Activated CD8-positive, alpha-beta memory T cell treated with anti-CD3 and anti-CD28 coated beads, Interleukin-2, amount 50 U/mL, for 1 hour (primary cell): ENCODE results near the gene SYT5.
"Not testable (repeated sequence)": the region's sequence is repeated elsewhere in the genome, so short reads cannot be mapped to it uniquely, and the experiment has no call there.

ENCODE experiments used
- DNase-seq: peaks from one replicate; pipeline ENCODE4 v3.0.0-alpha.2; 2020; ENCODE audit errors: extremely low read depth

SYT5 gene

DNA sequence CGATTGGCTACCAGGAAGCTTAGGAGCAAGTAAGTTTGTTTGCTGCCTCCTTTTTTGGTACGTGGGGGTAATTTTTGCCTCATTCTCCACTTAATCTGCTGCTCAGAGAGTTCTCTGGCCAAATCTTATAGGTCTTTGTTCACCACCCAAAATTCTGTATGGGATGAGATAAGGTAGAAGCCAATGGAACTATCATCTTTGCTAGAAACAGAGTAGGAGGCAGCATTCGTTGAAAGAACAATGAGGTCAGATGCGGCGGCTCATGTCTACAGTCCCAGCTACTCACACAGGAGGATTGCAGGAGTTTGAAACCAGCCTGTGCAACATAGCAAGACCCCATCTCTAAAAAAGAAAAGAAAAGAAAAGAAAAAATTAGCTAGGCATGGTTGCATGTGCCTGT lies 8.6 kb downstream of the SYT5 start:
- no peak for DNase-seq

DNA sequence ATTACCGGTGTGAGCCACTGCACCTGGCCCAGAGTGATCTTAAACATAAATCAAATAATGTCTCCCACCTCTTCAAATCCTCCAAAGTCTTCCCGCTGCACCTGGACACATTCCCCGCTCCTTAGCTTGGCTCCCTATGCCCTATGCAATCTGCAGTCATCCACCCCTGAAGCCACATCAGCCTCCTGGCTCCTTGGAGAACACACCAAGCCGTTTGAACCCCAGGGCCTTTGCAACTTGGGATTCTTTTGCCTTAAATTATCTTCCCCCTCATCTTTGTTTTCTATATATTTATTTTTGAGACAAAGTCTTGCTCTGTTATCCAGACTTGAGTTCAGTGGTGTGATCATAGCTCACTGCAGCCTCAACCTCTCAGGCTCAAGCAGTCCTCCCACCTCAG lies 11.0 kb downstream of the SYT5 start:
- no peak for DNase-seq

DNA sequence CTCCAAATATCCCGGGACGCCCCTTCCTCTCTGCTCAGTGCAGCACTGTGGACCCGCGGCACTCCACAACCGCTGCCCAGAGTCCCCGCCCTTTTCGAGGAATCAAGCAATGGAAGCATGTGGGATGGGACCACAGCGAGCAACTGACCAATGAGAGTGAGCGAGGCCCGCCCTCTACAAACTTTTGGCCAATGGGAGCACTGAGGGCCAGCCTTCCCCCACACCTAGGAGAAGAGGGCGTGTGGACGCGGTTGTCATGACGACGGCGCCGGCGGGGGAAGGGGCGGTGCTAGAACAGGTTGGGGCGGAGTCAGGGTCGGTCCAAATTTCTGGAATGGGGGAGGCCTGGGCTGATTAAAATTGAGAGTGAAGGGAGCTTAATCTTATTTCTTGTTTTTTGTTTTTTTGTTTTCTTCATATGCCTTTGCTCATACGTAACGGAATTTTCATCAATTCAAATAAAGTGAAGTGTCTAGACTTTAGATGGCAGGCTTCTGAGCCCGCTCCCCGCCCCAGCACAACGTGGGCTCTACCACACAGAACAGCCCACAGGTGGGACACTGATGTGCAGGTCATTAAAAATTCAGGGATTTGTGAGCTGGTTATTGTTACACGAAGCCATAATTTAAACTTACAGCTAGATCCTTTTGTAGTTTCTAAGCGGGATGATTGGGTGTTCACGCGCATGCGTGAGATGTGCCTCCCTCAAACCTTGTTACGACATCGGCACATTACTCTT lies 13.4 kb downstream of the SYT5 start, which contains the start of gene DNAAF3:
TSS of gene DNAAF3 (minus strand) at position 84 of the 739 bp plus-strand sequence. CDS start 200 bp downstream, outside the sequence.
- DNase-seq, result no peak

DNA sequence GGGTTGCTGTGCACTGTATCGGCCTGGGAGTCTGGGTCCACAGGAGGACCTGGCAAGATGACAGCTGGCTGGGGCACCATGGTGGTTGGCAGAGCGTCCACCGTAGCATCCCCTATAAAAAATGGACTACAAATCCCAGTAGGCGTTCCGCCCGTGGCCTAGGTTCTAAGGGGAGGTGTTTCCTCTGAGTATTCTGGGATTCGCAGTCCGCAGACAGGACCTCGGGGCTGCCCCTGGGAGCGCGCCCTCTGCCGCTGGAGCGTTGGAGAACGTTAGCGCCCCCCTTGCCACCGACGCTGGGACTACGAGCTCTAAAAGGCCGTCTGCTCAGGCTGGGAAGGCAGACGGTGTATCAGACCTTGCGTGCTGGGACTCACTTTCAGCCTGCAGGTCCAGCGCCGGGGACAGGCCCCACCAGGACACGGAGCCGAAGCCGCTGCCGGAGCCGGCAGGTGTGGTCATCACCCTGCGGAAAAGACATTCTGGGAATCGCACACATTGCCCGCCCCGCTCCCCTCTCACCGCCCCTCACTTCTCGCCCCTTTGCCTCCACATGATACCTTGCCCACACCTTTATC lies 14.0 kb downstream of the SYT5 start:
- no peak for DNase-seq

DNA sequence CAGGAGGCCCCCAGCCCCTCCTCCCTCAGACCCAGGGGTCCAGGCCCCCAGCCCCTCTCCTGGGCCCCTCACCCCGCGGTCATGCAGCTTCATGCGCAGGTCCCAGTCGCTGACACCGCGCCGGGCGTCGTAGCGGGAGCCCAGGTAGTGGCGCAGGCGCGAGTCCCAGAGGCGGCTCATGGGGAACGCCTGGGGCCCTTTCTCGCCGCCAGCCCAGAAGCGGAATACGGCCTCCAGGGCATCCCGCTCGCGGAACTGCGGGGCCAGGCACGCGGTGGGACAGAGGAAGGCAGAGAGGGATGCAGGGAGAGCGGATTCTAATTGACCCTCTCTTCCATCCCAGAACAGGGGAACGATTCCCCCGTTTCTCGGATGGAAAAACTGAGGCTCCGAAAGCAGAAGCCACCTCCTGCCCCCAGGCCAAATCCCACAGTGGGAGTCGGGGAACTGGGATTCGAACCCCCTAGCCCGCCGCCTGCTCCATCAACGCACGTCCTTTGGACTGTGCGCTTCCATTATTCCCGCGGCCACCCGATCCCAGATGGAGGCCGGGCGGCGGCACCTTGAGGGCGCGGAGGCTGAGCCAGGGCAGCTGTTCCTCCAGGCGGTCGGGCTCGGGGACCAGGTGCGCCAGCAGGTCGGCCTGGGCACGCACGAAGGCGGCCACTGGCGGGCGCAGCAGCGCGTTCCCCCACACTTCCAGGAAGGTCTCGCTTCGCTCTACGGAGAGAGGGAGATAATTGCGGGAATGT lies 18.3 kb downstream of the SYT5 start:
- DNase-seq, result no peak

DNA sequence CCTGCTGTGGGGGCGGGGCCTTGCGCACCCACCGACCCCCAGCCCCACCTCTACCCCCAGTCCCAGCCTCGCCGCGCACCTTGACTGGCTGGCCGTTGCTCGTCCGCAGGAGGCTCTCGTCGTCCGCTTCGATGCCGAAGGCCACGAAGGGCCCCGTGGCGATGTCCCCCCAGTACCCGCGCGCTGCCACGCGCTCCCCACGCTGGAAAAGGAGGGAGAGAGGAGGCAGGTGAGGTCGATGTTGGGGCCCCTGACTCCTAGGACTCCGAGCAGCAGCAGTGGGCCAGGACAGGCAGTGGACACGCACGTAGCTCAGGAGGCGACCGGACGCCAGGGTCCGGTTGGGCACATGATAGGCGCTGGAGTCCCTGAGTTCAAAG lies 19.1 kb downstream of the SYT5 start:
- no peak for DNase-seq

DNA sequence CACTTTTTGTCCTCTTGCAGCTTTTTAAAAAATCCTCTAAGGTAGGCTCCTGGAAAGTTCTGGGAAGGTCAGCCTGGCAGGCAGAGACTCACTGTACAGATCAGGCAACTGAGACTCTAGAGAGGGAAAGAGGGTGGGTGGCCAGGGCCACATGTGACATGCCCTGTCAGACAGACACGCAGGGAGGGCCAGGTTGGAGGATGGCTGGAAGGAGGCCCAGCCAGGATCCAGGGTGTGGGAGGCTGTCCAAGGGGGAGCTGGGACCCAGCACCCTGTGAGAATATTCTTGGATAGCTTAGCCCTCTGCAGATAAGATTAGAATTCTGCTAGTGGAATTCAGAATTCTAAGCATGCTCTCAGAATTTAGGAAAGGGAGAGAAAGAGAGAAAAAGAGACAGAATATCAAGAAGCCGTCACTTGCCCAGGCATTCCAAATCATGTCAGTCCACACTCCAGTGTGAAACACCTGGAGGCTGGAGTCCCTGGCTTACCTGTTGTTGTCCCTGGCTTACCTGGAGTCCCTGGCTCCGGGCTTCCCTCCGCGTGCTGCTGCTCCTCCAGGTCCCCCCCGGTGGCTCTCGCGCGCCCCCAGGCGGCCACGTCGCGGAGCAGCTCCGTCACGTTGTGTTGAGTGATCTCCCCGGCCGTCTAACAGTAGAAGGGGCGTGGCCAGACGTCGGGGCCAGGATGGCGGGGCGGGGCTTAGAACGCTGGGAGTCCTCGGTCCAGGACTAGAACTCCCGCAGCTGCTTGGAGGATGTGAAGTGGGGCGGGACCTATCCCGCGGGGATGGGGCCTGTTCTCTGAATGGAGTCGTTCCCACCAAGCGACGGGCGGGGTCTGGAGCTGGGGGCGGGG lies 19.7 kb downstream of the SYT5 start:
- peak; percentile 54 for DNase-seq

DNA sequence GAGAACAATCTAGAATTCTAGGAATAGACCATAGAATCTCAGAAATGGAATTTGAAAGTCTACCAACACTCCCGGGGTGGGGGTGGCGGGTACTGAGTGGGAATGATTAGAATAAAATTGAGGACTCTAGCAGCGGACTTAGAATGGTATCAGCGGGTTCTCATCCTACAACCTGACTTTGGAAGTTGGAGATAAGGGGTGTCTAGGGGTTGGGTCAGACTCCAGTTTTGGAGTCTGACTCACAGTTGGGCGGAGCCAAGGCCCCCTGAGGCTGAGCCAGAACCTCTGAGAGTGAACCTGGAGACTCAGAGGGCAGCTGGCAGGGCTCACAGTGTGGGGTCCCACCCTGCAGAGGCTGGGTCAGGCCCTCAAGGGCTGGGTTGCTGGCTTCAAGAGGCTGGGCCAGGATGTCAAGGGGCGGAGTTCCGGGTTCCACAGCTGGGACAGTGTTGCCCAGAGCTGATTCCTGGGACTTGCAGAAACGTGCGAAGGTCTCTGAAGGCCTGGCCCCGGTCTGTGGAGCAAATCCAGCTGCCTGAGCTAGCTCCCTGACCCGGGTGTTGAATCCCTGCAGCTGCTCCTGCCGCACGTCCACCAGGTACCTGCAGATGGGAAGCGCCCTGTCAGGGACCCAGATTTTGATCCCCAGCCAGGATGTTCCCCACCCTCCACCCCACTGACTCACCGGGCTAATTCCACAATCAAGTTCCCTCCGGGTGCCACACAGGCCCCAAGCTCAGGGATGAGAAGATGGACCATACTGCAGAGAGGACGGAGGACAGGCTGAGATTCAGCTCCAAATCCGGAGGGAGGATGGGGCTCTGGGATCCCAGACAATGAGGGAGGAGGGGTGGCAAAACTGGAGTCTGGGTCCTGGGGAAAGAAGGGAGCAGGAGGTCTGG lies 21.0 kb downstream of the SYT5 start:
- no peak for DNase-seq

DNA sequence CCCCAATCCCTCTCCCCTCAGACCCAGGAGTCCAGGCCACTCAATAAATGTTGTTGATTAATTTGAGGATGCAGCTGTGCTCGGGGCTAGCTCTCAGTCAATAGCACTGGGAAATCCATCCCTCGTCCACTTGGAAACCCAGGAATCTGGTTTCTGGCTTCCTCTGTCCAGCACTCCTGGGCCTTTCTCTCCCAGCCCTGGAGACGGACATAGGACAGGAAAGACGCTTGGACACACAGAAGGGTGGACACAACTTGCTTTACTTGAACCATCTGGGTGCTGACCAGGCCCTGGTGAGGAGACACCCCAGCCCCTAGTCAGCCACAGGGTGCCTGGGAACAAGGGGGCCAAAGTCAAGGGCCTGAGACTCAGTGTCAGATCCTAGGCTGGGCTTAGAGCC lies 21.7 kb downstream of the SYT5 start:
- DNase-seq, result no peak

DNA sequence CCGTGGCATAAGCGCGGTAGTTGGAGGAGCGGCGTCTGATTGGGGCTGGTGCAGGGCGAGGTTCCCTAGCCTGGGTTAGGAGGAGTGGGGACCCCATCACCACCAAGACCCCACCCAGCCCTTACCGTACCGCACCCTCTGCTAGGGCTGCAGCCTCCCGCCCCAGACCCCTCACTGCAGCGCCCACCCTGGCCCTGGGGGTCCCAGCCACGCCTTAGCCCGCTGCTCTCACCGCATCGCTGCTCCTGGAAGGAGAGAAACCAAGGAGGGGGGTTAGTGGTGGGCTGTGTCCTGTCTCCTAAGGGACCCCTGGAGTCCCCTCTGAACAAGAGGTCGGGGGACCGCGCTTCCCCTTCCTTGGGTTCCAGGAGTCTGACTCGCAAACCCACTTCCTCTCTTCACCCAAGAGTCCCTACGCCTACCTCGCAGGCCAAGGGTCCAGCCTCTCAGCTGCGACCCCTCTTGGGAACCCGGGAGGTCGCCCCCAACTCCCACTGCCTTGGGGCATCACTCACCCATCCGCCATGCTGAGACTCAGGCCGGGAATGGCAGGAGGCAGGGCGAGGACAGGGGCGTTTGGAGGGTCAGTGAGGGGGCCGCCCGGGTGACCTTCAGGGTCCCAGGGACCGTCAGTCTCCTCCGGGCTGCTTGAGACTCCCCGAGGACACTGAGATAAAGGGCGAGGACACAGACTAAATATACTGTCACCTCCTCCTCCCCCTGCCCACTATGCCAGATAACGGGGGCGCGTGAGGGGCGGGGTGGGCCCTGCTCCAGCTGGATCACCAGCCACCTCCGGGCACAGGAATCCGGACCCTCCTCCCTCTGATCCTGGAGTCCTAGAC lies 22.8 kb downstream of the SYT5 start, which contains the start of gene TNNI3:
TSS of gene TNNI3 (minus strand) at position 669 of the 845 bp plus-strand sequence. CDS start at position 526, 143 bp downstream.
- DNase-seq, result no peak

DNA sequence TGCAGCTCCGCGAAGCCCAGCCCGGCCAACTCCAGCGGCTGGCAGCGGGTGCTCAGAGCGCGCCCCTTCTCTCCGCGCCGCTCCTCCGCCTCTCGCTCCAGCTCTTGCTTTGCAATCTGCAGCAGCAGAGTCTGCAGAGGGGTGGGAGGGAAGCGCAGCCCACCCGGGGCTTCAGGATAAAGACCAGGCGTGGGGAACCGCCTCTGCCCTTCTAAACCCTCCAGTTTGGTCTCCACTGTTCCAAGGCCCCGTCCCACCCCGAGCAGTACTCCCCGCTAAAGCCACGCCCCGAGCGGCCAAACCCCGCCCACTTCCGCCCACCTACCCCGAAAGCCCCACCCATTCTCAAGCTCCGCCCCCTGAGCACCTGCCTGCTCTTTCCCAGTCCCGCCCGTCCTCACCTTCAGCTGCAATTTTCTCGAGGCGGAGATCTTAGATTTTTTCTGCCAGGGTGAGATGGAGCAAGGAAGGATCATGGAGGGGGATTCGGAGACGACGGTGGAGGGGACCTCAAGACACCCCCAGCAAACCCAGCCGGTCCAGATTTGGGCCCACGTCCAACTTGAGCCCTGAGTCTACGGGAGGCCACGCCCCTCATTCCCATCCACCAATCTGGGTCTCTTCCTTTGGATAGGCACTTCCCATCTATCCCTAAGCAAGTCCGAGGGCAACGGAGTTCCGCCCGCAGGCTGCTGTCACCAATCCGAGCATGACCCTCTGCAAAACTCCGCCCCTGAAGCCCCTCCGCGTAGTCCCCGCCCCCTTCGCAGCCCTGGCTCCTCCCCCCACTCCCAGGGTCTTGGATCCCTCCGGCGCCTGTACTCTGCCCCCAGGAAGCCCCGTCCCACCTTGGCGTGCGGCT lies 23.7 kb downstream of the SYT5 start:
- DNase-seq, result no peak

DNA sequence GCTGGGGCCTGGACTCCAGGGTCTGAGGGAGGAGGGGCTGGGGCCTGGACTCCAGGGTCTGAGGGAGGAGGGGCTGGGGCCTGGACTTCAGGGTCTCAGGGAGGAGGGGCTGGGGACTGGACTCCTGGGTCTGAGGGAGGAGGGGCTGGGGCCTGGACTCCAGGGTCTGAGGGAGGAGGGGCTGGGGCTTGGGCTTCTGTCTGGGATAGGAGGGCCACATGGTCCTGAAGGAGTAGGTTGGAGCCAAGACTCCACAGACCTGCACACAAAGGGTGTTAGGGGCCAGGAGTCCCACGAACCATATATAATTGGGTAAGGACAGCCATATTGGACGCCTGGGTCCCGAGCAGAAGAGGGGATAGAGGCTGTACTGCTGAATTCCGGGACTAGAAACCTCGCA lies 24.3 kb downstream of the SYT5 start:
- DNase-seq, result not testable (repeated sequence)

DNA sequence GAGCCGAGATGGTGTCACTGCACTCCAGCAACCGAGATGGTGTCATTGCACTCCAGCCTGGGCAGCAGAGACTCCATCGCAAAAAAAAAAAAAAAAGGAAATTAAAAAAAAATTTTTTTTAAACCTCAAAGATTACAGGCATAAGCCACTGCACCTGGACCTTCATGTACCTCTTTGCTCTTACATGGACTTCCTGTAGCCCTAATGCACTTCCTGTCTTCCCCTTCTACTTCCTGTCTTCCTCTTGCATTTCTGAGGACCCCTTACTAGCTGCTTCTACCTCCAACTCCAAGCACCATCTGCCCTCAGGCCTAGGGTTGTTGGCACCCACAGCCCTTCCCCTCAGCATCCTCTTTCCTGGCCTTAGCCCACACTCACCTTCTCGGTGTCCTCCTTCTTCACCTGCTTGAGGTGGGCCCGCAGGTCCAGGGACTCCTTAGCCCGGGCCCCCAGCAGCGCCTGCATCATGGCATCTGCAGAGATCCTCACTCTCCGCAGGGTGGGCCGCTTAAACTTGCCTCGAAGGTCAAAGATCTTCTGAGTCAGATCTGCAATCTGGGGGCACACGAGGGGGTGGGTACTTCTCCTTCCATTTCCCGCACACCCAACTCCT lies 26.3 kb downstream of the SYT5 start:
- no peak for DNase-seq

DNA sequence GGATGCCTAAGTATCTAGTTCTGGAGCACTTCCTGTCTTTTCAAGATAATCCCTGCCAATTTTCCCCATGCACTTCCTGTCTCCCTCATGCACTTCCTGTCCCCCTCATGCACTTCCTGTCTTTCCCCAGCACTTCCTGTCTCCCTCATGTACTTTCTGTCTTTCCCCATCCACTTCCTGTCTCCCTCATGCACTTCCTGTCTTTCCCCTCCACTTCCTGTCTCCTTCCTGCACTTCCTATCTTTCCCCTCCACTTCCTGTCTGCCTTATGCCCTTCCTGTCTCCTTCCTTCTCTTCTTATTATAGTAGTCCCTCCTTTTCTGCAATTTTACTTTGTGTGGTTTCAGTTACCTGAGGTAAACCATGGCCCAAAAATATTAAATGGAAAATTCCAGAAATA lies 28.1 kb downstream of the SYT5 start:
- DNase-seq, result no peak

DNA sequence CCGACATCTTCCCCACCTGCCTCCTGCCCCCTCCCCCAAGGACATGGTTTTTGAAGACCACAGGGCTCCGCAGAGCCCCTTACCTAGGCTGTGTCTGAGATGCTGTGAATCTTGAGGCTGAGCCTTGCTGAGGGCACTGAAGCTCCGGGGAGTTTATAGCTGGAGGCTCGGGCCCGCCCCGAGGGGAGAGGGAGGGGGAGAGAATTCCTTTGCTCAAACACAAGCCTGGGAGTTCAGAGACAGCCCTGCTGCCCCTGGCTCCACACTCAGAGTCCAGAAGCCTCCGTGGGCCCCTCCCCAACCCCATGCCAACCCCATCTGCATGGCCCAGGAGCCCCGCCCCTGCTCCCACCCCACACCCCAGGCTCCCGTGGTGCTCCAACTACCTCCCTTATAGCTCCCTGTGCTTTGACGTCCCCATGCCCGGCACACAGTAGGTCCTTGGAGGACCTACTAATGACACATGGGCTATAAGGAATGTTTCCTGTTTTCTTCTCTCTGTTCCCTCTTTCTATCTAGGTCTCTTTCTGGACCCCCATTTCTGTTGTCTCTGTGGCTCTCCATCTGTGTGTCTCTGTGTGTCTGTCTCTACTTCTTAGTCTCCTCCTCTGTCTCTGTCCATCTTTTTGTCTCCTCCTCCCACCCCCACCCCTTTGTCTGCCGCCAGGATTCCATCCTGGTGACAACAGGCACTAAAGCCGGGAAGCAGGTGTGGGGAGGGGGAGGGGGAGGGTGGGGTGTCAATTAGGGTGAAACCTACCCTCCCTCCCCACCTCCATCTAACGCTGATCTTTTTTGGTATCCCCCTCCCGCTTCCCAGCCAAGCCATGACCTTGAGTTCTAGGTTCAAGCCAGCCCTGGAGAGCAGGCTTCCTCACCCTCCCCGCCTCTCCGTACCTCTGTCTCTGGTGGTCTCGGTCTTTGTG lies 30.7 kb downstream of the SYT5 start, which contains the start of gene TNNT1:
TSS of gene TNNT1 (minus strand) at position 129 of the 926 bp plus-strand sequence. CDS start 2,049 bp downstream, outside the sequence.
- no peak for DNase-seq

DNA sequence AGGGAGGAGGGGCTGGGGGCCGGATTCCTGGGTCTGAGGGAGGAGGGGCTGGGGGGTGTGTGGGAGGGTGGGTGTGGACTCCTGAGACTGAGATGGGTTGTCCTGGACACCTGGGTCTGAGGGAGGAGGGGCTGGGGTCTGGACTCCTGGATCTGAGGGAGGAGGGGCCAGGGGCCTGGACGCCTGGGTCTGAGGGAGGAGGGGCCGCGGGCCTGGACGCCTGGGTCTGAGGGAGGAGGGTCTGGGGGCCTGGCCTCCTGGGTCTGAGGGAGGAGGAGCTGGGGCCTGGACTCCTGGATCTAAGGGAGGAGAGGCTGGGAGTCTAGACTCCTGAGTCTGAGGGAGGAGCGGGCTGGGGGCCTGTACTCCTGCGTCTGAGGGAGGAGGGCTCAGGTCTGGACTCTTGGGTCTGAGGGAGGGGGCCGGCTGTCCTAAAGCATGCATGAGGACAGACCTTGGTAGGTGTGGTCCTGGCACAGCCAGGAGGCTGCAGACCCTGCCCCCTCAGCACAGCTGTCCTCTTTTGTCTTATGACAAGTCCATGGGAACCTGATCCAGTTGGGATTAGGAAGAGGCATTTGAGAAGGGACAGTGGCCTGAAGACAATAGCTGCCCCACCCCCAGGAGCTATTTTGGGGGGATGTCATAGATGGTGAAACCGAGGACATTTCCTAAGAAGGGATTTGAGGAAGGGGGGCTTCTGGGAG lies 32.4 kb downstream of the SYT5 start:
- no peak for DNase-seq
